ENCODE results near the gene RSL1D1. TPM values are rescaled to one million over a fixed set of nuclear protein-coding genes. Genes with fewer than 3 reads are reported as not detected.

The RSL1D1 gene
- polyA plus RNA-seq, 3 donors: 46.1 to 182 (median 124) TPM

DNA sequence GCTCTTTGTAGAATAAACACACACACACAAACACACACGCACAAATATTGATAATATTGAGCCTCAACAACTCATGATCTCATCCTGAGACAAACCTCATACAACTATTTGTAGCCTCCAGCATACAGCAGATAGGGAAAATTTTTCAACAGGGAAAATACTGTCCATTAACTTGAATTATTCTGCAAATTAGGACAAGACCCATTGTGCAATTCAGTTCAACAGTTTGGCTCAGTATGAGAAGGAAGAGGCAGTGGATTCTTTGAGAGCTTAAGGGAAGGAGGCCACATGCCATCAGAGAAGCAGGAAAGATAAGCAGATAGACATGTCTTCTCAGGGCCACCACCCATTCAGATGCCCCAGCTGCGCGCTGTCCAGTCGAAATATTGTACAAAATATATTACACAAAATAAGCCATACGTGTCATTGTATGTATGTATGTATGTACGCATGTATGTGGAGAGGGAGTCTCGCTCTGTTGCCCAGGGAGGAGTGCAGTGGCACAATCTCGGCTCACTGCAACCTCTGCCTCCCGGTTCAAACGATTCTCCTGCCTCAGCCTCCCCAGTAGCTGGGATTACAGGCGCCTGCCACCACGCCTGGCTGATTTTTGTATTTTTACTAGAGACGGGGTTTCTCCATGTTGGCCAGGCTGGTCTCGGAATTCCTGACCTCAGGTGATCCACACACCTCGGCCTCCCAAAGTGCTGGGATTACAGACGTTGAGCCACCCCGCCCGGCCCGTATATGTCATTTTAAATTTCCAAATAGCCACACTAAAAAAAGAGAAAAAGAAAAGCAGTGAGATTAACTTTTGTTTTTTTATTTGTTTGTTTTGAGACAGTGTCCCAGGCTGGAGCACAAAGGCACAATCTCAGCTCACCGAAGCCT lies 56.1 kb downstream of the RSL1D1 start:
- Histone ChIP-seq H3K4me2 (replicated peaks; ENCODE audit: extremely low read depth, low read length, poor library complexity, severe bottlenecking) (peak overlapping the region; percentile 88), H3K79me2 (ENCODE audit: insufficient read depth, low read length) (peaks cover 89% of the 10 kb centered on the region), H3K27ac (ENCODE audit: low read depth in 1 of 2, low read length in 2 of 2) (peak overlapping the region; percentile 92 to 95), H3K27me3 (ENCODE audit: control insufficient read depth in 2 of 2, insufficient read depth in 2 of 2, low read length in 2 of 2) (no peaks in the 10 kb centered on the region), H3K4me3 (replicated peaks in 1 of 3; ENCODE audit: low read depth in 2 of 3, low read length in 3 of 3) (peak overlapping the region in 1 of 3 experiments; percentile 95), H2AFZ (ENCODE audit: insufficient read depth, low read depth, low read length, poor library complexity, severe bottlenecking) (no peak overlapping the region), H3K36me3 (replicated peaks in 1 of 2; ENCODE audit: control insufficient read depth in 1 of 2, insufficient read depth in 2 of 2, low read length in 2 of 2) (peaks cover 7 to 45% of the 10 kb centered on the region in 2 donors), H3K9ac (ENCODE audit: insufficient read depth, low read length, poor library complexity, severe bottlenecking) (peak overlapping the region; percentile 97), H3K4me1 (ENCODE audit: control insufficient read depth in 1 of 2, insufficient read depth in 2 of 2, low read length in 2 of 2) (peaks cover 40 to 54% of the 10 kb centered on the region in 2 donors), H3K9me3 (replicated peaks in 1 of 2; ENCODE audit: control insufficient read depth in 1 of 2, insufficient read depth in 1 of 2, low read length in 2 of 2) (no peaks in the 10 kb centered on the region), H4K20me1 (ENCODE audit: insufficient read depth, low read length) (peaks cover 64% of the 10 kb centered on the region)
- intact Hi-C loops (cut with micrococcal nuclease): loop anchor here (5.0 kb wide), 2 partner anchors 53 to 57 kb away; partner anchors contain the start of genes TXNDC11 (in 2 of the 2) and RSL1D1 (in 1 of the 2)
- H3K9me3 Mint-ChIP-seq: peaks cover 0 to 9% (median 0%) of the 10 kb centered on the region in 7 donors
- H3K27ac Mint-ChIP-seq: peak overlapping the region; percentile 78 to 97 (median 92)
- 83% methylated on average over 1 of the region's 20 CpGs for WGBS (ENCODE audit: insufficient coverage)
- peaks cover 73% of the 10 kb centered on the region for H3K4me1 Mint-ChIP-seq
- peaks cover 0 to 2% (median 0%) of the 10 kb centered on the region in 3 donors for H3K27me3 Mint-ChIP-seq (ENCODE audit: low read depth in 3 of 3)
- DNase-seq: peak in 1 of 3 donors; percentile 12
- peak overlapping the region; percentile 15 to 89 for H3K4me3 Mint-ChIP-seq
- TF ChIP-seq, protein P1, sequence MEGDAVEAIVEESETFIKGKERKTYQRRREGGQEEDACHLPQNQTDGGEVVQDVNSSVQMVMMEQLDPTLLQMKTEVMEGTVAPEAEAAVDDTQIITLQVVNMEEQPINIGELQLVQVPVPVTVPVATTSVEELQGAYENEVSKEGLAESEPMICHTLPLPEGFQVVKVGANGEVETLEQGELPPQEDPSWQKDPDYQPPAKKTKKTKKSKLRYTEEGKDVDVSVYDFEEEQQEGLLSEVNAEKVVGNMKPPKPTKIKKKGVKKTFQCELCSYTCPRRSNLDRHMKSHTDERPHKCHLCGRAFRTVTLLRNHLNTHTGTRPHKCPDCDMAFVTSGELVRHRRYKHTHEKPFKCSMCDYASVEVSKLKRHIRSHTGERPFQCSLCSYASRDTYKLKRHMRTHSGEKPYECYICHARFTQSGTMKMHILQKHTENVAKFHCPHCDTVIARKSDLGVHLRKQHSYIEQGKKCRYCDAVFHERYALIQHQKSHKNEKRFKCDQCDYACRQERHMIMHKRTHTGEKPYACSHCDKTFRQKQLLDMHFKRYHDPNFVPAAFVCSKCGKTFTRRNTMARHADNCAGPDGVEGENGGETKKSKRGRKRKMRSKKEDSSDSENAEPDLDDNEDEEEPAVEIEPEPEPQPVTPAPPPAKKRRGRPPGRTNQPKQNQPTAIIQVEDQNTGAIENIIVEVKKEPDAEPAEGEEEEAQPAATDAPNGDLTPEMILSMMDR (IDR thresholded peaks at IDR 0.05): no peak
- H3K36me3 Mint-ChIP-seq: peaks cover 22 to 32% of the 10 kb centered on the region in 2 donors

DNA sequence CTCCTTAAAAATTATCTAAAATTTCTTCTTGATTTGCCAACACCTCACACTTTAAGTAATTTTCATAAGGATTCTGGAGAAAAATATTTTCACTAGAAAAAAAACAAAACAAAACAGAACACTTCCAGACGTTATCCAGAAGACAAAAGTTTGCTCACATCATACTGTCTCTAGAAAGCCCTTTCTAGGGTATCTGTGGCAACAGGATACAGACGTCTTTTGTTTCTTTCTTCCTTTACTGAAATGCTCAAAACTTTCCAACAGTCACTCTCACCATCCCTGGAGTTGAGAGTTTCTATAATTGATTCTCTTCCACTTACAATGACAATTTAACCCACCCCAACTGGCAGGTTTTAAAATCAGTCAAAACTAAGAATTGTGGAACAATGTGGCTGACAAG lies 56.9 kb downstream of the RSL1D1 start:
- H3K9me3 ChIP-seq (replicated peaks in 1 of 2; ENCODE audit: control insufficient read depth in 1 of 2, insufficient read depth in 1 of 2, low read length in 2 of 2): no peaks in the 10 kb centered on the region
- no CpG with 5 or more reads among the region's 2 CpGs for WGBS (ENCODE audit: insufficient coverage)
- Mint-ChIP-seq H3K27ac (peak overlapping the region in 5 of 7 donors; percentile 7 to 97 (median 70)), H3K36me3 (peaks cover 25 to 36% of the 10 kb centered on the region in 2 donors), H3K4me1 (peaks cover 66% of the 10 kb centered on the region), H3K4me3 (no peak overlapping the region), H3K9me3 (peaks cover 0 to 9% (median 0%) of the 10 kb centered on the region in 7 donors), H3K27me3 (ENCODE audit: low read depth in 3 of 3) (peaks cover 0 to 2% (median 0%) of the 10 kb centered on the region in 3 donors)
- no peak overlapping the region for H2AFZ ChIP-seq (ENCODE audit: insufficient read depth, low read depth, low read length, poor library complexity, severe bottlenecking)
- DNase-seq: no peak
- peaks cover 8 to 53% of the 10 kb centered on the region in 2 donors for H3K36me3 ChIP-seq (replicated peaks in 1 of 2; ENCODE audit: control insufficient read depth in 1 of 2, insufficient read depth in 2 of 2, low read length in 2 of 2)
- peak overlapping the region in 1 of 3 experiments; percentile 20 for H3K4me3 ChIP-seq (replicated peaks in 1 of 3; ENCODE audit: low read depth in 2 of 3, low read length in 3 of 3)
- H3K4me2 ChIP-seq (replicated peaks; ENCODE audit: extremely low read depth, low read length, poor library complexity, severe bottlenecking): peak overlapping the region; percentile 88
- H3K27me3 ChIP-seq (ENCODE audit: control insufficient read depth in 2 of 2, insufficient read depth in 2 of 2, low read length in 2 of 2): no peaks in the 10 kb centered on the region
- H4K20me1 ChIP-seq (ENCODE audit: insufficient read depth, low read length): peaks cover 72% of the 10 kb centered on the region
- peaks cover 95% of the 10 kb centered on the region for H3K79me2 ChIP-seq (ENCODE audit: insufficient read depth, low read length)
- no peak overlapping the region for H3K9ac ChIP-seq (ENCODE audit: insufficient read depth, low read length, poor library complexity, severe bottlenecking)
- peak overlapping the region in 1 of 2 donors; percentile 62 for H3K27ac ChIP-seq (ENCODE audit: low read depth in 1 of 2, low read length in 2 of 2)
- H3K4me1 ChIP-seq (ENCODE audit: control insufficient read depth in 1 of 2, insufficient read depth in 2 of 2, low read length in 2 of 2): peaks cover 33 to 48% of the 10 kb centered on the region in 2 donors
- intact Hi-C loops (cut with micrococcal nuclease): no loop called here
- TF ChIP-seq, protein P1 (IDR thresholded peaks at IDR 0.05): no peak

All from CD14-positive monocyte (primary cell).